SK-N-SH treated with all-trans-retinoic acid at 6 μM for 48 hours (cell line): Measurements from ENCODE around the gene TAOK1.

Experiments
- BACH2 ChIP-seq: fragments of 250-450 bp; sonication (Bioruptor Pico); IDR thresholded peaks from 2 replicates; pipeline ENCODE4 v1.9.0; 2021; ENCODE audit warnings: mild to moderate bottlenecking, borderline replicate concordance
- ESRRG ChIP-seq: fragments of 250-450 bp; sonication (Bioruptor Pico); IDR thresholded peaks from 2 replicates; pipeline ENCODE4 v1.6.1; 2021; ENCODE audit warnings: mild to moderate bottlenecking
- TCF4 ChIP-seq: fragments of 250-450 bp; sonication (Bioruptor Pico); IDR thresholded peaks from 2 replicates; pipeline ENCODE4 v1.8.0; 2021; ENCODE audit warnings: mild to moderate bottlenecking, moderate library complexity, borderline replicate concordance
- ZFP3 ChIP-seq: fragments of 250-450 bp; sonication (Bioruptor Pico); IDR thresholded peaks from 2 replicates; pipeline ENCODE4 v1.5.0; 2020; ENCODE audit warnings: mild to moderate bottlenecking, moderate library complexity
- ZFP30 ChIP-seq: fragments of 450-650 bp; formaldehyde crosslinking; IDR thresholded peaks from 2 replicates; pipeline ENCODE4 v1.5.0; 2022; ENCODE audit warnings: mild to moderate bottlenecking, moderate library complexity
- ZNF565 ChIP-seq: fragments of 450-650 bp; formaldehyde crosslinking; conservative IDR thresholded peaks from 2 replicates; pipeline ENCODE4 v1.5.0; 2020; ENCODE audit warnings: low read depth, mild to moderate bottlenecking, moderate library complexity
- ZNF70 ChIP-seq: fragments of 450-650 bp; formaldehyde crosslinking; IDR thresholded peaks from 2 replicates; pipeline ENCODE4 v1.5.0; 2020; ENCODE audit warnings: mild to moderate bottlenecking, moderate library complexity
- TF ChIP-seq, protein P1 (sequence below): fragments of 250-450 bp; sonication (Bioruptor Pico); IDR thresholded peaks from 2 replicates; pipeline ENCODE4 v1.5.1; 2021; ENCODE audit warnings: mild to moderate bottlenecking, moderate library complexity
- TF ChIP-seq, protein P2 (sequence below): fragments of 250-450 bp; sonication (Bioruptor Pico); IDR thresholded peaks from 2 replicates; pipeline ENCODE4 v1.8.0; 2020; ENCODE audit warnings: mild to moderate bottlenecking, moderate library complexity, borderline replicate concordance
- TF ChIP-seq, protein P3 (sequence below): fragments of 250-450 bp; sonication (Bioruptor Pico); IDR thresholded peaks from 2 replicates; pipeline ENCODE4 v1.5.1; 2020; ENCODE audit warnings: low read depth, mild to moderate bottlenecking, moderate library complexity

DNA sequence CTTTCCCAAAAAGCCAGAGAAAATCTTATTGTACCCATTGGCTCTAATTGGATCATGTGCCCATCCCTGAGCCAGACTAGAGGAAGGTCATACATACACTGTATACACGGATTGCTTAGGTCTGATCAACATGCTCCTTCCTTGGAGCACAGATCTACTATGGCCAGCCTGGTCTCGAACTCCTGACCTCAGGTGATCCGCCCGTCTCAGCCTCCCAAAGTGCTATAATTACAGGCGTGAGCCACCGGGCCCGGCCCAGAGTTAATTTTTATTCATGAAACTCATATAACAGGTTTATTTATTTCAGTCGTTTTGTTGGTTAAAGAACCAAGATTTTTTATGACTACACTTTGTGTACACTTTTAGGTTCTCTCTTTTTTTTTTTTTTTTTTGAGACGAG, 1.2 kb upstream of the TAOK1 start:
- TF ChIP-seq, protein P1, sequence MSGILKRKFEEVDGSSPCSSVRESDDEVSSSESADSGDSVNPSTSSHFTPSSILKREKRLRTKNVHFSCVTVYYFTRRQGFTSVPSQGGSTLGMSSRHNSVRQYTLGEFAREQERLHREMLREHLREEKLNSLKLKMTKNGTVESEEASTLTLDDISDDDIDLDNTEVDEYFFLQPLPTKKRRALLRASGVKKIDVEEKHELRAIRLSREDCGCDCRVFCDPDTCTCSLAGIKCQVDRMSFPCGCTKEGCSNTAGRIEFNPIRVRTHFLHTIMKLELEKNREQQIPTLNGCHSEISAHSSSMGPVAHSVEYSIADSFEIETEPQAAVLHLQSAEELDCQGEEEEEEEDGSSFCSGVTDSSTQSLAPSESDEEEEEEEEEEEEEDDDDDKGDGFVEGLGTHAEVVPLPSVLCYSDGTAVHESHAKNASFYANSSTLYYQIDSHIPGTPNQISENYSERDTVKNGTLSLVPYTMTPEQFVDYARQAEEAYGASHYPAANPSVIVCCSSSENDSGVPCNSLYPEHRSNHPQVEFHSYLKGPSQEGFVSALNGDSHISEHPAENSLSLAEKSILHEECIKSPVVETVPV (CRISPR knock-in tag): no peak
- TF ChIP-seq, protein P2, sequence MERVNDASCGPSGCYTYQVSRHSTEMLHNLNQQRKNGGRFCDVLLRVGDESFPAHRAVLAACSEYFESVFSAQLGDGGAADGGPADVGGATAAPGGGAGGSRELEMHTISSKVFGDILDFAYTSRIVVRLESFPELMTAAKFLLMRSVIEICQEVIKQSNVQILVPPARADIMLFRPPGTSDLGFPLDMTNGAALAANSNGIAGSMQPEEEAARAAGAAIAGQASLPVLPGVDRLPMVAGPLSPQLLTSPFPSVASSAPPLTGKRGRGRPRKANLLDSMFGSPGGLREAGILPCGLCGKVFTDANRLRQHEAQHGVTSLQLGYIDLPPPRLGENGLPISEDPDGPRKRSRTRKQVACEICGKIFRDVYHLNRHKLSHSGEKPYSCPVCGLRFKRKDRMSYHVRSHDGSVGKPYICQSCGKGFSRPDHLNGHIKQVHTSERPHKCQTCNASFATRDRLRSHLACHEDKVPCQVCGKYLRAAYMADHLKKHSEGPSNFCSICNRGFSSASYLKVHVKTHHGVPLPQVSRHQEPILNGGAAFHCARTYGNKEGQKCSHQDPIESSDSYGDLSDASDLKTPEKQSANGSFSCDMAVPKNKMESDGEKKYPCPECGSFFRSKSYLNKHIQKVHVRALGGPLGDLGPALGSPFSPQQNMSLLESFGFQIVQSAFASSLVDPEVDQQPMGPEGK (CRISPR knock-in tag): no peak
- TF ChIP-seq TCF4 (CRISPR knock-in tag) (no peak), ZFP30 (CRISPR knock-in tag) (no peak), ZFP3 (CRISPR knock-in tag) (no peak), BACH2 (CRISPR knock-in tag) (no peak), ZNF565 (CRISPR knock-in tag) (no peak), ESRRG (no peak), ZNF70 (no peak)
- TF ChIP-seq, protein P3, sequence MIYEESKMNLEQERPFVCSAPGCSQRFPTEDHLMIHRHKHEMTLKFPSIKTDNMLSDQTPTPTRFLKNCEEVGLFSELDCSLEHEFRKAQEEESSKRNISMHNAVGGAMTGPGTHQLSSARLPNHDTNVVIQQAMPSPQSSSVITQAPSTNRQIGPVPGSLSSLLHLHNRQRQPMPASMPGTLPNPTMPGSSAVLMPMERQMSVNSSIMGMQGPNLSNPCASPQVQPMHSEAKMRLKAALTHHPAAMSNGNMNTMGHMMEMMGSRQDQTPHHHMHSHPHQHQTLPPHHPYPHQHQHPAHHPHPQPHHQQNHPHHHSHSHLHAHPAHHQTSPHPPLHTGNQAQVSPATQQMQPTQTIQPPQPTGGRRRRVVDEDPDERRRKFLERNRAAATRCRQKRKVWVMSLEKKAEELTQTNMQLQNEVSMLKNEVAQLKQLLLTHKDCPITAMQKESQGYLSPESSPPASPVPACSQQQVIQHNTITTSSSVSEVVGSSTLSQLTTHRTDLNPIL (CRISPR knock-in tag): no peak
